SJCRH30 (cell line): ENCODE data around the gene DNAAF1. TPM values are rescaled to one million over a fixed set of nuclear protein-coding genes. Genes with fewer than 3 reads are reported as not detected.
A peak's percentile ranks its signal among the peaks of the same experiment; 100 is the strongest.
"Not testable (repeated sequence)": the region's sequence is repeated elsewhere in the genome, so short reads cannot be mapped to it uniquely, and the experiment has no call there.

Source experiments
- DNase-seq, 2 experiments: peaks; one replicate each; pipeline ENCODE4 v3.0.0-alpha.2; 2015 to 2020
- H3K27ac ChIP-seq: fragments of 250-450 bp; sonication (Bioruptor Pico); 2 replicates; pipeline ENCODE4 v1.5.1; 2020; ENCODE audit warnings: mild to moderate bottlenecking, moderate library complexity
- H3K27me3 ChIP-seq: fragments of 250-450 bp; sonication (Bioruptor Pico); 2 replicates; pipeline ENCODE4 v1.5.1; 2020; ENCODE audit warnings: mild to moderate bottlenecking, moderate library complexity
- H3K36me3 ChIP-seq: fragments of 250-450 bp; sonication (Bioruptor Pico); 2 replicates; pipeline ENCODE4 v1.5.1; 2020; ENCODE audit warnings: mild to moderate bottlenecking, moderate library complexity
- H3K4me1 ChIP-seq: fragments of 250-450 bp; sonication (Bioruptor Pico); 2 replicates; pipeline ENCODE4 v1.5.1; 2020; ENCODE audit warnings: mild to moderate bottlenecking, moderate library complexity
- H3K4me3 ChIP-seq: fragments of 250-450 bp; sonication (Bioruptor Pico); 2 replicates; pipeline ENCODE4 v1.5.1; 2020; ENCODE audit warnings: mild to moderate bottlenecking, moderate library complexity
- H3K9me3 ChIP-seq: fragments of 250-450 bp; sonication (Bioruptor Pico); replicated peaks from 2 replicates; pipeline ENCODE4 v1.5.1; 2020; ENCODE audit warnings: mild to moderate bottlenecking, moderate library complexity
- total RNA-seq: library from RNA; depleted of rRNA; stranded (reverse); fragments of >200 nt; shearing (Covaris generic); gene quantifications from 2 replicates; pipeline ENCODE4 v1.2.3, GENCODE V29; 2014

Gene DNAAF1
- total RNA-seq, 1 experiment from 2014 or later, result 0.18 TPM

- Histone ChIP-seq H3K27ac (peak overlapping the region; percentile 36; the same call in 1 of the 2 replicates), H3K36me3 (no peaks in the 10 kb centered on the region), H3K4me3 (peak overlapping the region; percentile 94), H3K27me3 (no peaks in the 10 kb centered on the region), H3K4me1 (no peaks in the 10 kb centered on the region), H3K9me3 (no peaks in the 10 kb centered on the region)
- peak in 1 of 2 experiments; percentile 33 for DNase-seq
These were observed 29.0 kb upstream of the DNAAF1 start for GRCh38 chr16:84115919-84116719.

DNA sequence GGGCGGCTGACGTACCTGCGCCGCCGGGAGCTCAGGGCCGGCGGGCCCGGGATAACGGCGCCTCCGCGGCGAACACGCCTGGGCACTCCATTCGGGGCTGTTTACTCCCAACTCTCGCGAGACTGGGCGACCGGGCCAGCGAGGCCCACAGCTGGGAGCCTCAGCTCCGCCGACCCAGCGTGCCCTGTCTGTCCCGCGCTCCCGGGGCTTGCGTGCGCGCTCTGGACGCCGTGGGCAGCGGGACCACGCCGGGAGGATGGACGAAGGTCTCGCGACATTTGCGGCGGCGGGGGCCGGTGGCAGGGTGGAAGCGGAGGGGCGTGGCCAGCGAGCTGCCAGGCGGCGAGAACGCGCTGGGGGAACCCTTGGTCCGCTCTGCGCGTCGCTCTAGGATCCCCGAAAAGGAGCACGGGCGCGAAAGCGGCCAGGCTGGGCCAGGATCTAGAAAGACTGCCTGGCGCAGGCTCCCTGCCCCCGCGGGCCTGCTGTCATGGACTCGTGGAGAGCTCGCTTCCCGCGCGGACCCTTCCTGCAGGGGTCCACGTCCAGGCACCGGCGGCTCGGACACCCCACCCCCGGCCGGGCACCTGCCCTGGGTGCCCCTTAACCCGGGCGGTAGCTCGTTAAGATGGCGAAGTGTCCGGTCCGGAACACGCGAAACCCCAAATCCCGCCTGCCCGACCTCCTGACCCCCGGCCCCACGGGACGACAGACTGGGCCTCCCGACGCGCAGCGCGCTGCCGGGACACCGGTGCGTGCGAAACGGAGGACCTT, 28.2 kb upstream of the DNAAF1 start, which contains the start of gene MBTPS1:
Gene MBTPS1 (minus strand): TSS at position 223 of the 774 bp plus-strand sequence. CDS start 15,159 bp downstream, outside the sequence.
- no peaks in the 10 kb centered on the region for H3K9me3 ChIP-seq
- H3K27me3 ChIP-seq, result no peaks in the 10 kb centered on the region

DNA sequence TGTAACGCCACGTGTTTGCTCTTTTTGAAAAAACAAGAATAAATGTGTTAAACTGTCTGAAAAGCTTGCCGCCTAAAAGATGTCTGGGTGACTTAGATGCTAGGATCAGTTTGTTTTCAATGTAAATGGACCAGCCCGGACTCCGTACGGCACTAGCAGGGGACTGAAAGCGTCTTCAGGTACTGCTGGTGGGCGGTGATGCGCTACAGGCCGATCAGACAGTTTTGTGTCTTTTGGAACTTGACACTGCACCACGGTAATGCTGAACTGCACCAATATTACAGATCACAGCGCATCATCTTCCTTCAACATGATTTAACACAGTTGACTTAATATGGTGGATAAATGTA, 27.6 kb upstream of the DNAAF1 start:
- Histone ChIP-seq H3K27me3 (no peaks in the 10 kb centered on the region), H3K36me3 (no peaks in the 10 kb centered on the region), H3K4me1 (no peaks in the 10 kb centered on the region), H3K4me3 (peak overlapping the region; percentile 94), H3K9me3 (no peaks in the 10 kb centered on the region), H3K27ac (peak overlapping the region; percentile 74)
- peak in 1 of 2 experiments; percentile 36 for DNase-seq

More for the DNA sequence above, 28.2 kb upstream of the DNAAF1 start, which contains the start of gene MBTPS1:
- Histone ChIP-seq H3K4me3 (peak within 1 kb of the TSS; percentile 94), H3K36me3 (no peaks in the 10 kb centered on the region), H3K4me1 (no peaks in the 10 kb centered on the region), H3K27ac (peak within 1 kb of the TSS; percentile 74)
- peak; percentile 94 to 95 for DNase-seq

- H3K36me3 ChIP-seq, DNase-seq, H3K27me3 ChIP-seq, H3K9me3 ChIP-seq, H3K4me3 ChIP-seq, H3K27ac ChIP-seq, H3K4me1 ChIP-seq: not testable (repeated sequence)
These were observed 26.8 kb upstream of the DNAAF1 start for GRCh38 chr16:84118315-84118714.

DNA sequence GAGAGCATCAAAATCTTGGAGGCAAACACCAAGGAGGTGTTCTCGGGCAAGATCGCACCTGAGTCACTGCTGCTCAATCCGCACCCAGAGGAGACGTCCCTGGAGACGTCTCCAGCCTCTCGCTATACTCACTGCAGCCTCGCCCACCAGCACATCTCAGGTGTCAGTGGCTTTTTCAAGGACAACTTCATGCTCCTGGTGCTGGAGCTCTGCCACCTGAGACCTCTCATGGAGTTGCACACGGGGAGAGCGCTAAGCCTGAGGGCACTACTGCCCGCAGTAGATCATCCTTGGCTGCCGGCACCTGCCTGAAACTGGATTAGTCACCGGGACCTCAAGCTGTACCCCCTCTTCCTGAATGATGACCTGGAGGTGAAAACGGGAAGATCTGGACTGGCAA, 25.7 kb upstream of the DNAAF1 start:
- Histone ChIP-seq H3K36me3 (no peaks in the 10 kb centered on the region), H3K4me3 (no peak overlapping the region), H3K9me3 (no peaks in the 10 kb centered on the region), H3K27ac (no peak overlapping the region), H3K4me1 (no peaks in the 10 kb centered on the region), H3K27me3 (no peaks in the 10 kb centered on the region)
- no peak for DNase-seq

- H3K4me1 ChIP-seq, result no peaks in the 10 kb centered on the region
- H3K4me3 ChIP-seq, result no peak overlapping the region
- H3K27ac ChIP-seq, result no peak overlapping the region
- H3K36me3 ChIP-seq, result no peaks in the 10 kb centered on the region
- H3K9me3 ChIP-seq, result no peaks in the 10 kb centered on the region
- no peak for DNase-seq
- no peaks in the 10 kb centered on the region for H3K27me3 ChIP-seq
These were observed 25.1 kb upstream of the DNAAF1 start for GRCh38 chr16:84120023-84120422.

DNA sequence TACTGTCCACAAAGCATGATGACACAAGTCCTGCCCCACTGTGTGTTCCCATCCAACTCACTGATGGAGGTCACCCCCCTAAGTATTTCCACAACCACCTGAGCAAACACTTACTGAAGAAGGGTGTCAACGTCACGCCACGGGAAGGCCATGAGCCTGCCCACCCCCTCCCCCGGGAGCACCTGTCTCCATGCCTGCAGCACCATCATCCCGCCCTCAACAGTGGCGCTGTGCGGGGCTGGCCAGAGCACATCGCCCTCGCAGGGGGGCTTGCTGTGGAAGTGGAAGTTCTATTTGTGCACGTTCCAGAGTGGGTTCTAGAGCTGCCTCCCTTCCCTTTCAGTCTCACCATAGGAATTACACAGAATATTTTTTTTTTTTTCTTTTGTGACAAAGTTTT, 24.1 kb upstream of the DNAAF1 start:
- H3K9me3 ChIP-seq, result no peaks in the 10 kb centered on the region
- H3K4me3 ChIP-seq, result no peak overlapping the region
- DNase-seq, result no peak
- H3K27me3 ChIP-seq, result no peaks in the 10 kb centered on the region
- no peak overlapping the region for H3K27ac ChIP-seq
- no peaks in the 10 kb centered on the region for H3K4me1 ChIP-seq
- H3K36me3 ChIP-seq, result no peaks in the 10 kb centered on the region

DNA sequence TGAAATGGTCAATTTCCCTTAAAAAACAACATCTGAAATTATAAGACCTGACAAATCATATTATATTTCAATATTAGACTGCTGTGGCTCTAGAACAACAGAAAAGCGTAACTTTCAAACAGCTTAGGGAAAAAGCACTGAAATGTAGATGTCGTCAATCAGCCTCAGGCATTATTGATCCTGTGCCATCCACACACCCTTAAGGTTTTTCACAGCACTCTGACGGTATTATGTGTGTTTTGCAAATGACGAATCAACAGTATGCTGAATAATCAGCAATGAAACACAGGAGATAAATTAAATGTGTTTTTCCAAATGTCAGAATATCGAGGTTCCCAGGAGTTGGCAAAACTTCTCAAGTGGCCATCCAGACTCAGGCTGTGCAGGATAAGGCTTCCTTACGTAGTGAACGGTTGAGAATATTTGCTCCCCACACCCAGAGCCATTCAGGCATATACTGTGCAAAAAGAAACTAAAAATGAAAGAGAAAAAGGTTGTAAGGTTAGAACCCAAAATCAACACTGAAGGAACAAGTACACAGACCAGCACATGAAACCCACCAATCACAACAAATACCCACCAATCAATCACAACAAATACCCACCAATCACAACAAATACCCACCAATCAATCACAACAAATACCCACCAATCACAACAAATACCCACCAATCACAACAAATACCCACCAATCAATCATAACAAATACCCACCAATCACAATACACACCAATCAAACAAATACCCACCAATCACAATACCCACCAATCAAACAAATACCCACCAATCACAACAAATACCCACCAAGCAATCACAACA, 20.6 kb upstream of the DNAAF1 start:
- Histone ChIP-seq H3K27ac (no peak overlapping the region), H3K27me3 (no peaks in the 10 kb centered on the region), H3K4me3 (no peak overlapping the region), H3K4me1 (no peaks in the 10 kb centered on the region), H3K36me3 (no peaks in the 10 kb centered on the region), H3K9me3 (no peaks in the 10 kb centered on the region)
- DNase-seq, result no peak

- H3K9me3 ChIP-seq, result no peaks in the 10 kb centered on the region
- H3K27me3 ChIP-seq, result no peaks in the 10 kb centered on the region
- no peak overlapping the region for H3K27ac ChIP-seq
- no peak overlapping the region for H3K4me3 ChIP-seq
- no peaks in the 10 kb centered on the region for H3K36me3 ChIP-seq
- no peaks in the 10 kb centered on the region for H3K4me1 ChIP-seq
- no peak for DNase-seq
These were observed 14.0 kb upstream of the DNAAF1 start for GRCh38 chr16:84131117-84131516.

DNA sequence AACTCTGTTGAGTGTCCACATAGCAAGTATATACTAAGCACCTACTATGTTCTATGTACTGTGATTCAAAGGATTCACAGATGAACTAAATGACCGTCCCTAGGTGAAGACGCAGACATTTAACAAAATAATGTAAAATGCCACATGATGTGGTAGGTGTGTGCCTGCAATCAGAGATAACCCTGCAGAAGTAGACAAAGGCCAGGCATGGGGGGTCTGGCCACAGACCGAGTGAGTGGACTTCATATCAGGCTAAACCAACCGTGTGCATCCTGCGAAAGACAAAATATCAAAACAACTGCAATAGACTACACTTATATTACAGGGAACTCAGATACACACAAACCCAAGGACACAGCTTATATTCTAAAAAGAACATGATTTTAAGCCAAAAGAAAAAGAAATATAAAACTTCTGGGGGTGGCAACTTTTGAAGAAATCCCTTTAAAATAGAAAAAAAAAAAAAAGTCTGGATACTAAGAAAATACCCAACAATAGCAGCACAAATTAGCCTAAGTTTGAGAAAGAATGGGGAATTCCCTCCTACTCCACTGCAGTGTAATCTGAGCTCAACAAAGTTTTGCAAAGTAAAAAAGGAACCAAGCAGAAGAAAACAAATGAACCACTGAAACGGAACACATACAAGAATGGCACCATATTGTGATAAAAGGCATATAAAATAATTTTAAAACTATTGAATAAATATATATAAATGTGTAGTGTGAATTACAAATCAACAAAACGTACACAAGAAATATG, 12.4 kb upstream of the DNAAF1 start:
- Histone ChIP-seq H3K27ac (no peak overlapping the region), H3K36me3 (no peaks in the 10 kb centered on the region), H3K9me3 (no peaks in the 10 kb centered on the region), H3K27me3 (no peaks in the 10 kb centered on the region), H3K4me1 (no peaks in the 10 kb centered on the region), H3K4me3 (no peak overlapping the region)
- no peak for DNase-seq

DNA sequence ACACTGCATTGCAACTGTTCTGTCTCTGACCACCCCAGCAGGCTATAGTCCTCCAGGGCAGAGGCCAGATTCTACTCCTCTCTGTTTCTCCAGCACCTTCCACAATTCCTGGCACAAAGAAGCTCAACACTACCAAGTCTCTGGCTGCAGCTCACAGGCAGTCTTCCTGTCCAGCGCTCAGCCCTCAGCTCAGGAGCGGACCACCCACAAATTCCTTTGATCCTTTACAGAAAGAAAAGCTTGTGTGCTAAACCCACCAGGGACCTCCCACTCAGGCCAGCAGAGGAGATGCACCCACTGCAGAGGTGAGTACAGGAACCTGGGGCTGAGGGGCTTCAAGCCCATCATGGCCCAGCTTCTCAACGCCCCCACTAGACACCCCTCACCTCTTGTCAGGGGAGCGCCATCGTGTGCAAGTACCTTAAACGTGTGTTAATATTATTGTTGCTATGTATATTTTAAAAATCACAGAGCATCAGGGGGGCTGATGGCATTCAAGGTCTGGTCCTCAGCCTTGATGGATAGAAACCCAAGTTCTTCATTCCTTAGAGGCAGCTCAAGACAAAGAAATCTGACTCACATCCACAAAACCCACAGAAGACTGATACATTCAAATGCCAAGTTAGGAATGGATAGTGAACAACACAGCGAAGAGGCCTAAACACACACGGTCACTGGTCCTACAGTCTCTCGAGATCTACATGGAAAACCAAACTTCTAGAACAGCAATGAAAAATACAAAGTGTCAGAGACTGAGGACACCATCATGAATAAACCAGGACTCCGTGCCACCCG, 8.6 kb upstream of the DNAAF1 start:
- H3K4me3 ChIP-seq, result no peak overlapping the region
- H3K27me3 ChIP-seq, result no peaks in the 10 kb centered on the region
- no peak overlapping the region for H3K27ac ChIP-seq
- peaks cover 9% of the 10 kb centered on the region; the same call in 1 of the 2 replicates for H3K4me1 ChIP-seq
- no peaks in the 10 kb centered on the region for H3K36me3 ChIP-seq
- no peaks in the 10 kb centered on the region for H3K9me3 ChIP-seq
- DNase-seq, result peak; percentile 13 to 28

DNA sequence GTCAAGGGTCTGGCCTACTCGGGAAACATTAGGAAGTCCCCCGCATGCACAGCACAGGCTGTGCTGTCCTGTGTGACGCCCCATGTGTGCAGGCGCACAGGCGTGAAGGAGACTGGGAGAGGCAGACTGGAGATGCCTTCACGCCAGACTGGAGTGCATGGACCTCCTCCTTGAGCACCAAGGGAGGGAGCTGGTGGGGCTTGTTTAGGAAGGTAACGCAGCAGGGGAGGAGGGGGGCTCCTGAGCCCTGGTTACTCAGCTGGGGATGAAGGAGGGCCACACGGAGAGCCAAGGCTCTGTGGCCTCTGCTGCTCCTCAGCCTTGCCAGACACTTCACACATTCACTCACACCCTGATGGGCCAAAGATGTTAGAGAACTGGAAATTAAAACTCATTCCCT, 7.8 kb upstream of the DNAAF1 start:
- peaks cover 9% of the 10 kb centered on the region; the same call in 1 of the 2 replicates for H3K4me1 ChIP-seq
- H3K36me3 ChIP-seq, result no peaks in the 10 kb centered on the region
- H3K27ac ChIP-seq, result no peak overlapping the region
- DNase-seq, result no peak
- no peaks in the 10 kb centered on the region for H3K9me3 ChIP-seq
- H3K4me3 ChIP-seq, result no peak overlapping the region
- no peaks in the 10 kb centered on the region for H3K27me3 ChIP-seq

DNA sequence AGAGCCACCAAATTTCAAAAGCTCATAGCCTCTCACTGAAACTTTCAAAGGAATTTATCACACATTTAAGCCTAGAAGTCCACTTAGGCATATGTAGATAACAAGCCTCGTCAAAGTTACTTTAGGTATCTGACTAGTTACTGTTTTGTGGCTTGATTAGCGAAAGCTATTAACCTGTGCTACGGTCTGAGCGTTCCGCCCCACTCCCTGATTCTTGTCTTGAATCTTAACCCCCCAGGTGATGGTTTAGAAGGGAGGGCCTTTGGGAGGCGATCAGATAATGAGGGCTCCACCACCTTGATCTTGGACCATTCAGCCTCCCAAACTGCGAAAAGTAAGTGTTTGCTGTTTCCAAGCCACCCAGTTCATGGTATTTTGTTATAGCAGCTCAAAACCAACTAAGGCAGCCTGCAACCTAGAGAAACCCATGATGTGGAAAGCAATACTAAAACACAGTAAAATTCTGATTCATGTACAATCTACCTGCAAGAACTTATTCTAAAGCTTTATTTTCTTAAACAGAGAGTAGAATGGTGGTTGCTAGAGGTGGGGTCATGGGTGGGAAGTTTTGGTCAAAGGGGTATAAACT, 7.2 kb upstream of the DNAAF1 start:
- no peaks in the 10 kb centered on the region for H3K36me3 ChIP-seq
- no peaks in the 10 kb centered on the region for H3K27me3 ChIP-seq
- H3K9me3 ChIP-seq, result no peaks in the 10 kb centered on the region
- H3K4me1 ChIP-seq, result peaks cover 9% of the 10 kb centered on the region; the same call in 1 of the 2 replicates
- no peak overlapping the region for H3K4me3 ChIP-seq
- DNase-seq, result no peak
- no peak overlapping the region for H3K27ac ChIP-seq
